NCI-H1417 treated with DMSO at 0.1 percent for 48 hours (cell line): ENCODE measurements around the gene PDGFB.

ENCODE experiments used
- DNase-seq: peaks from one replicate; lab custom pipeline; 2025; lab: John Stamatoyannopoulos, UW

The PDGFB gene

DNA sequence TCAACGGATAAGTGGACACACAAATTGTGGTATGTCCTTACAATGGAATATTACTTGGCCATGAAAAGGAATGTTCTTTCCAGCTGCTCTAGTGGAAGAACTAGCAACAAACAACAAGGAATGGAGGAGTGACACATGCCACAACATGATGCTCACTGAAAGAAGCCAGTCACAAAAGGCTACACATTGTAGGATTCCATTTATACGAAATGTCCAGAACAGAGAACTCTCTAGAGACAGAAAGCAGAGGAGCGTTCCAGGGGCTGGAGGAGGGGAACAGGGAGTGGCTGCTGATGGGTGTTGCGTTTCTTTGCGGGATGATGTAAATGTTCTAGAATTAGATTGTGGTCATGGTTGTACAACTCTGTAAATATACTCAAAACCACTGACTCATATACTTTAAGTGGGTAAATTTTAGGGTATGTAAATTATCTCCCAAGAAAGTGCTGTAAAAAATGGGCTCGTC lies 32.4 kb upstream of the PDGFB start:
- DNase-seq: no peak

DNA sequence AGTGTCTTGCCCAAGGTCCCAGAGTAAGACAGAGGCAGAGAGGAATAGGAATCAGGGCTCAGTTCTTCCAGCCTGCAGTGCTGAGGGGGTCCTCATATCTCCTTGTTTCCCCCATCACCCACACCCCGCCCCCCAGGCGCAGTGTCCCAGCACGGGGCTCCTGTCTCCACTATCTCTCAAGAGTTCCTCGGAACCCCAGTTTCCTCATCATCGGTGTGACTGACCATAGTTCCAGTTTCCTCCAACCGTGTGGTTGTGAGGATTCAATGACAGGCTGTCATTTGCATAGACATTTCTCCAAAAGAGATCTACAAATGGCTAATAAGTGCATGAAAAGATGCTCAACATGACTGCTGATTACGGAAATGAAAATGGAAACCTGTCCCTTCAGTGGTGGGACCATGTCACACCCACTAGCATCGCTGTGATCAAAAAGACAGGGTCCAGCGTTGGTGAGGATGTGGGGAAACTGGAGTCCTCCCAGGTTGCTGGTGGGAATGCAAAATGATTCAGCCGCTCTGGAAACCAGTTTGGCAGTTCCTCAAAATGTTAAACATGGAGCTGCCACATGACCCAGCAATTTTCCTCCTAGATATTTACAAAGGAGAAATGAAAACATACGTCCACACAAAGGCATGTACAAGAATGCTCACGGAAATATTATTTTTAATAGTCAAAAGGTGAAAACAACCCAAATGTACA lies 31.8 kb upstream of the PDGFB start:
- DNase-seq: no peak

DNA sequence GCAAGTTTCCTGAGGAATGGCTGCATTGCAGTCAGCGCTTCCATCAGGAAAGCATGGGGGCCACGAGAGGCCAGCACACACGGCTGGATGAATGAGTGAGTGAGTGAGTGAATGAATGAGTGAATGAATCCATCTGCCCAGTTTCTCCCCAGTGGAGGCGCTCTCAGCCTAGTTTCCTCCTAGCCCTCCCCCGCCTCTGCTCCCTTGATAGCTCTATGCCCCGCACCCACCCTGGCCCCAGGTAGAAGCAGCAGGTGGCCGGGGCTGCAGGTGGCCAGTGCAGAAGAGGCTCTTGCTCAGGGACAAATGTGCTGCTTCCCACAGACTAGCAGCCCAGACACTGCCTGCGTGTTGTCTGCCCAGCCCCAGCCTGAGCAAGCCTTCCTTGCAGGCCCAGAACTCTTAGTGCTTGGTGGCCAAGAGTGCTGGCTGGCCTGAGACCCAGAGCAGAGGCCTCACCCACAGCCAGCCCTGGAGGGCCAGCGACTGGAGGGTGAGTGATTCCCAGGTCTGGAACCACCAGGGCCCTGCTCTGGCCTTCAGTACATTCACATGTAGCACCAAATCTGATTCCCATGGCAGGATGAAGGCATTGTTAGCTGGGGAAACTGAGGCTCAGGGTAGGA lies 31.1 kb upstream of the PDGFB start:
- no peak for DNase-seq

DNA sequence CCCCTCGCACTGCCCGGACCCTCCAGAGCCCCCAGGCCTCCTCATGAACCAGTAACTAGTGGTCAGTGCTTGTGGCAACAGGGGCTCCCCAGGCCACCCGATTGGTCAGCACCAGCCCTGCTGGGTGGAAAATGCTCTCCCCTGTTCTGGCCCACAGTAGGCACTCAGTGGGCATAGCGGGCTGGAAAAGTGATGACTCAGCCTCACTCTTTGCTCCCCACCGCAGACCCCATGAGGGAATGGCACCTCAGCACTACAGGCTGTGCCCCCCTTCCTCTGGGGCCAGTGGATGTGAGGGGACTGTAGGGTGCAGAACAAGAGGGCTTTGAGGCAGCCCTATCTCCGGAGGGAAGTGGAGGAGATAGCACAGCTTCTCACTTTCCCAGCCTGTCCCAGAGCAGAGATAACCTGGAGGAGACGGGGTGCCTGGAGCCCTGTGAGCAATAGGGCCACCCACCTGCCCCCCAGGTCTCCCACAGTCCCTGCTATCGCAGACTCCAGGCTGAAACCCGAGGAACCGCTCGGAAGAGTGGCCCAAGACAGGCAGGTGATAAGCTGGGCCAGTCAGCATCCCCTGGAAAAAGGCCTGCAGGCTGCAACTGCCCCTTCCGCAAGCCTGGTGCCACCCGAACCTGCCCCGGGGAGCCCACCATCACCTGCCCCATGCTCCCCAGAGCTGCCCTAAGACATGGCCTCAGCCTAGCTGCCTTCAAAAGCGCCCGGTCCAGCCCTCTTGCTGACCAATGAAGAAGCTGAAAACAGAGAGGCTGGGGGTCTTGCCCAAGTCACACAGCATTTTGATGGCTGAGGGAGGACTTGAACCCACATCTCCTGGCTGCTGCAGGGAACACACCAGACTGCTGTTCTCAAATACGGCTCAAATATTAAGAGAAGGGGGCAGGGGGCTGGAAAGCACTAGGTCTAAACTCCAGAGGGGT lies 29.4 kb upstream of the PDGFB start:
- no peak for DNase-seq

DNA sequence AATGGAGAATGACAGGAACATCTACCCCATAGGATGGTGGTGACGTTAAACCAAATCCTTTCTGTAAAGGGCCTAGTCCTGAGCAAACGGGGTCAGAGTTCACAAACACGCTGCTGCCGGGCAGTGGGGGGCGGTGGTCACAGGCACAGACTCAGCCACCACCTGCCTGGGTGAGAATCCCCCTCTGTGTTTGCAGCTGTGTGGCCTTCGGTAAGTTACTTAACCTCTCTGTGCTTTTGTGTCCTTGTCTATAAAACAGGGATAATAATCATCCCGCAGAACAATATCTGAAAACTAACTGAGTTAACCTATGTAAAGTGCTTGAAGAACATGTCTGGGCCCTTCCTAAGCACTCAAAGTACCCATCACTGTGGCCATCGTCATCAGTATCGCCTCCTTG lies 26.0 kb upstream of the PDGFB start:
- no peak for DNase-seq

DNA sequence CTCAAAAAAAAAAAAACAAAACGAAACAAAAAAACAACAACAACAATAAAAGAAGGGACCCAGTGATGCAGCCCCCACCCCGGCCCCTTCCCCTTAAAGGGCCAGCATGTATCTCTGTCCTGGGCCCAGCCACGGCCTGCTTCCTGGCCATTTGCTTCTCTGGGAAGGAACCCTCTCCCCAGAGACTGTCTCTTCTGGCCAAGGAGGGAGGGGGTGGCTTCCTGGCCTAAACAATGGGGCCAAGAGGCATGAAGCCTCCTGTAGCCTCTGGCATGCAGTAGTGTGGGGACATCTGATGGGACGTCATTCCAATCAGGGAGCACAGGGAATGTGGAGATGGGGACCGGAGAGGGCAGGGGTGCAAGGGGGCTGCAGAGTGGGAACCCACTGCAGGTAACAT lies 25.5 kb upstream of the PDGFB start:
- no peak for DNase-seq

DNA sequence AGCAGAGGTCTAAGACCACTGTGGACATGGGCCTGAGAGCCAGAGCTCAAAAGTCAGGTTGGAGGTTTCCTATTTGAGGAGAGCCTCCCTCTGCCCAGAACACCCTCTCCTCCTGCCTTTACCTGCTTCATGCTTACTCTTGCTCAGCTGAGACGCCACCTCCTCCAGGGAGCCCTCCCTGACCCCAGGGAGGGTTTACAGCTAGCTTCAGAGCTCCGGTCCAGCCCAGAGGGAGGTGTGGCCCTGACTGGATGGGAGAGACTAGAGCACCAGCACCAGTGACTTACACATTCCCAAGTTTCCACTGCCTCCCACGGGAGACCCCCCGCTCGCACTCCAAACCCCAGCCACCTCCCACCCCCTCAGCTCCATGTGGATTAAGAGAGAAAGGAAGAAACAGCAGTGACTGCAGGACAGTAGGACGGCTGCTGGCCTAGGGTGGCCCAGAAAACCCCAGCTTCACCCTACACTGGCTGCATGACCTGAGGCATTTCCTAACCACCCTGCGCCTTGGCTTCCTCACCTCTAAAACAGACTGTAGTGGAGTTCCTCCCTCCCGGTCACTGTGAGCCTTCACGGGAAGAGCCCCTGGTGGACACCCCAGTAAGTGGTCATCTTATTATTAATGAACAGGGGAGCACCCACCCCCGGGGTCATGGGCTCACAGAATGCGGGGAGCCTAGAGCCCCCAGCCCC lies 24.5 kb upstream of the PDGFB start:
- no peak for DNase-seq

DNA sequence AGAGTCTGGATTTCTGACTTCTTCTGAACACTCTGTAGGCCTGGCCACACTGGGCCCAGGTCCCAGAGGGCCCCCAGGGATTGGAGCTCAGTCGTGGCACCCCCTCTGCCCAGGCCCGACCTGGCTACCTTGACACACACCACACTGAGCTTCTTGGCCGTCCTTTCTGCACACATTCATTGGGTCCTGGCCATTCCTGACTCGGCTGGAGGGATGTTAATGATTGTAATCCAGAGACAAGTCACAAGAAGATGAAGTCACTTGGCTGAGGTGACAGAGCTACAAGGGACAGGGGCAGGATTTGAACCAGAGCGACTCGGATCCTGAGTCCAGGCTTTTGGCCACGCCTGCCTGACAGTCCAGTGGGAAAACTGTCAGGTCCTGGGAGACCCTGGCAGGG lies 23.9 kb upstream of the PDGFB start:
- DNase-seq: no peak

DNA sequence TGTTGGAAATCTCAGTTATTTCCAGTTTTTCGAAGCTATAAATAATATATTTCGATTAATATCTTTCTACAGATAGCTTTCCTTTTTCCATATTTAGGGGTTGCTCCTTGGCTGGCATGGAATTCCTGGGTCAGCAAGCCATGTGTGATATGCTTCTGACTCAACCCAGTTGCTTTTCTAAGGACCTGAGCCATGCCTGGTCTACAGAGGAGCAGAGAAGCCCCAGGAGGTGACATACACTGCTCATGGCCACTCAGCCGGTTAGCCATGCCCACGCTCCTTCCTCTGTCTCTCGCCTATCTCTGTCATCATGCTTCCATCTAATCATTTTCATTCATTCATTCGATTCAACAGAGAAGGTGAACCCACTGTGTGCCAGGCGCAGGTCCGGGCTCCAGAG lies 23.2 kb upstream of the PDGFB start:
- DNase-seq: no peak

DNA sequence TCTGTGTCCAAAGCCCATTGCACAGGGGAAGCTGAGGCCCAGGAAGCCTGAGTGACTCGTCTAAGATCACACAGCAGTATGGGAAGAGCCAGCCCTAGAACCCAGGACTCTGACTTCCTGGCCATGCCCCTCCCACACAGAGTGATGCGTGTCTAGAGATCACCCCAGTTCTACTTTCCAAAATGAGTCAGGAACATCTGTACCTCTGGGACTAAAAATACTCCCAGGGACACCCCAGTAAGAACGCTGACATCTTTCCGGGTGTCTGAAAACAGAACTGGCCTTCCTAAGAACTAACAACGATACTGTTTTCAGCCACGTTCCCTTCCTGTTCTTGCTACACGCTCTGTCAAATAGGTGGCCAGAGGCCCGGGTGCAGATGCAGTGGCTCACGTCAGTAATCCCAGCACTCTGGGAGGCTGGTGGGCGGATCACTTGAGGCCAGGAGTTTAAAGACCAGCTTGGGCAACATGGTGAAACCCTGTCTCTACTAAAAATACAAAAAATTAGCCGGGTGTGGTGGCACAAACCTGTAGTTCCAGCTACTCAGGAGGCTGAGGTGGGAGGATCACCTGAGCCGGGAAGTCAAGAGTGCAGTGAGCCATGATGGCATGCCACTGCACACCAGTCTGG lies 21.7 kb upstream of the PDGFB start:
- no peak for DNase-seq

DNA sequence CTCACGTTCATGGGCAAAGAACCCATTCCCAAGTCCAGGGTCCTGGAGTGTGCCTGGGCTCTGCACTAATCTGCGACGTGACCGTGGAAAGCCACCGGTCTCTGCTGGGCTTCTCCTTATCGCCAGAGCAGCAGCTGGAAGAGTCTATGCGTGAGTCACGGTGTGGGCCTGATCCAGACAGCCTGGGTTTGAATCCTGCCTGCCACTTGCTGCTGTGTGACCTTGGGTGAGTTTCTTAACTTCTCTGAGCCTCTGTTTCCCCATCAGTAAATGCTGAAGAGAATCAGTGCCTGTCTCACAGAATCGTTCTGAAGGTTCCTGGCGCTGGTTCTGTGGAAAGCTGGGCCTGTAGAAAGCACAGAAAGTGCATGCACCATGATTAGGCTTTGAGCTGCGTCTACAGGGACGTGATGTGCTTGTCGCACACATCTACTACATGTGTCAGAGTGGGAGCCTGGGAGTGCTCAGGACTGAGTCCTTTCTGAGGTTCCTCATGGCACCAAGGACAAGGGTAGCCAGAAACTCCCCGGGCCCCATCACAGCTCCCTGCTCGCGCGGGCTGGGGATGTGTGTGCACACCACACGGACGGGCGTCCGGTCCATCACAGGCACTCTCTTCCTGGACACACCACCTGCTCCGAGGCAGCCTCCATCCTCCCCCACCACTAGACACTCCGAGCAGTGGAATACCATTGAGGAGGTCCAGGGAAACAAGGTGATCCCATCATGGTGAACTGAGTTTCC lies 20.5 kb upstream of the PDGFB start:
- DNase-seq: no peak

DNA sequence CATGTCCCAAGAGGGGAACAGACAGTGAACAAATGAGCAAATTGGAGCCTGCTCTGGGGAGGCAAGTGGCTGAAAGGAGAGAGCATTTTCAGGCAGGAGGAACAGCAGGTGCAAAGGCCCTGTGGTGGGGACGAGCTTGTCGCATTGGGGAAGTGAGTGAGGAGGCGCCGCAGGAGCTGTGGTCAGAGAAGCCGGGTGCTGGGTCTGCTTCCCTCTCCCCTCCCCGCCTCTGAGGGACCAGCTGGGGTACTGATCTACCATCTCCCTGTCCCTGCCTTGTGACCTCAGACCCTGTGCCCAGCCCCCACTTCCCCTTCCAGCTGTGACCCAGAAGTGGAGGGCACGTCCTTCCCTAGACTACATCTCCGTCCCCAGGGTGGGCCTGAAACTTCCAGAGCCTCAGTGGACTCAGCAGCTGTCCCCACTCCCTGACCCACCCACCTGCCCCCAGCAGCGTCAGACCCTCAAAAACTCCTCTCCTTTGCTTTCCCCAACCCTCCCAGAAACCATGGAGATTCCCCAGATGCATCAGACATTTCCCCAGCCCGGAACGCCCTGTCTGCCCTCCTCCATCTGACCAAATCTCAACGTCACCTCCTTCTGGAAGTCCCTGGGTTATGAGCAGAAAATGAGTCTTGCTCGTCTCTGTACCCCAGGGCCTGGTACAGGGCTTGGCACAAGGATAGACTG lies 19.7 kb upstream of the PDGFB start:
- no peak for DNase-seq

DNA sequence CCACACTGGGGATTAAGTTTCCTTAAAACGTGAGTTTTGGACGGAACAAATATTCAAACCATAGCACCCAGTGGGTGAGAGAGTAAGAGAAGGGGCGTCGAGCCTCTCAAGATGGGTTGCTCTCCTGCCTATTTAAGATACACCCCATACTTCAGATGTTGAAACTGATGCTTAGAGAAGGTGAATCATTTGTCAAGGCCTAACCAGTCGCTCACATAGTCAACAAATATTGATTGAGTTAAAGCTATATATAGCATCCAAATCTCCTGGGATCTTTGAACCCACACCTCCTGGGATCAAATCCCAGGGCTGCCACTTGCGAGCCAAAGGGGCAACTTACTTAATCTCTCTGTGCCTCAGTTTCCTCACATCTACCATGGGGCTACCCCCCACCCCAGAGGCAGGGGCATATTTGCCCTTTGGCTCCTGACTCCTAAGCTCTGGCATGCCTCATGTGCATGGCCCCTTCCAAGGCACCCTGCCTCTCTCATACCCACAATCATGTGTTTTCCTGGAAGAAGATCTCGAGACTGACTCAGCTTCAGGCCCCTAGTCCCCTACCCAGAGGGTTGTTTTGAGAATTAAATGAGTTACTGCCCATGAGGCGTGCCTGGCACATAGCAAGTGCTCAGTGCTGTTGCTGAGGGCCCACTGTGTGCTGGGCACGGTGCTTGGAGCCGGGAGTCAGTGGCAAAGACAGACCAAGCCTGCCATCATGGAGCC lies 19.0 kb upstream of the PDGFB start:
- no peak for DNase-seq

DNA sequence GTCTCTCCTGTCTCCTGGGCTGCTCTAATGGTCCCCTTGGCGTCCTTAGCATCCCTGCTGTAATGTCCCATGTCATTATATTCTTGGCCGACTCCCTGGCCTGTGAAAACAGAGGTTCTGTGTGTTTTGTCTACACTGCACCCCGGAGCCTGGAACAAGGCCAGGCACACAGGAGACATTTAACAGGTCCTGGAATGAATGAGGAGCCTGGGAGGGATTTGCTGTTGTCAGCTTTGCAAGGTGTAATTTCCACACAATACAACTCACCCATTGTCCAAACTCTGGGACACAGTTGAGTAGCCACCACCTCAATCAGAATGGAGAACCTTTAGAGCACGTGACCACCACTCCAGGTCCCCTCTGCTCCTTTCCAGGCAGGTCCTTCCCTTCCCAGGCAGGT lies 14.9 kb upstream of the PDGFB start:
- DNase-seq: no peak

DNA sequence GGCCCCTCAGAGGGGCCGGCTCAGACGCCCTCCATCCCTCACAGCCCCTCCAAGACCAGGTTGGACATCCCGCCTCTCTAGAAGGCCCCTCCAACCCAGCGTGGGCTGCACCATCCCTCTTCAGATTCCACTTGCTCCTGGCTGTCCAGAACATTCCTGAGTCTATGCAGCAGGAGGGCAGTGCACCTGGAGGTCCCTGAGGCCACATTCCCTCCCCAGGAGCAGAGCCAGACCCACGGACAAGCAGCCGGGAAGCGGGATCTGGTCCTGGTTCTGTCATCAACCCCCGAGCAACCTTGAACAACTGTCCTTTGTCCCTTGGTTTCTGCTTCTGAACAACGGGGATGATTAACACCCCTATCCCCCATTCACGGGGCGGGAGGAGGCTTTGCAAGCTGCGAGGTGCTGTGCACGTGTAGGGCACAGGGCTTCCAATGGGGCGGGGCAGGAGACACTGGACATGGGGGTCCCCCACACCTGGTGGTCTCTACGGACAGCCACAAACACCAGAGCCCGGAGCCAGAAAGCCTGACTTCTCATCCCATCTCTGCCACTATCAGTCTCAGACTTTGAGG lies 13.2 kb upstream of the PDGFB start:
- DNase-seq: no peak

DNA sequence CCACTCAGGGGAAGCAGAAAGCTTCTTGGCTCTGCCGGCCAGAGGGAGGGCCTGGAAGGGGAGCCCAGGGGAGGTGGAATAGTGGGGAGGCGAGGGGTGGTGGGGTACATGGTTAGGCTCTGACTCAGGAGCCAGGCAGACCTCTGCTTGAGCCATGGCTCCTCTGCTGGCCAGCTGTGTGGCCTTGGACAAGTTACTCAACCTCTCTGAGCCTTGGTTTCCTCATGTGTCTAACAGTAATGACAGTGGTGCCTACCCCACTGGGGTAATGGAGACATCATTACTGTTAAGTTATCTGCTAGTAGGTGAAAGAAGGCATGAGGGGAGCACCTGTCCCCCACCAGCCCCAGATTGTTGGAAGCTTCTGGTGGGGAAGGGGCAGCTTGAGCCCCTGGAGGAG lies 12.2 kb upstream of the PDGFB start:
- no peak for DNase-seq

DNA sequence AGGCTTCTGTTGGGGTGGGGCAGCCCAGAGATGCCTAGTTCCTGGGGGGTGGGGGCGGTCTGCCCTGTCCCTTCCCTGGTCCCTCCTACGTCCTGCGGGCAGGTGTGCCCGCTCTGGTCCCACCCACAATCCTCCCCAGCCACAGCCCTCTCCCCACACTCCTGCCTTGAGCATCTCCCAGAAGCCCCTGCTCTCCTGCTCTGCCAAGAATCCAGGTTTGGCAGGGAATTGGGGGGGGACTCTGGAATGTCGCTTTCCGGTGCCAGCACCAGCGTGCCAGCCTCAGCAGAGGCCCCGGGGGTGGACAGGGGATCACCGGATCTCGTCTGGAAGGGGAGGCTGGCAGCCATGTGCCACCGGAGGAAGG lies 11.4 kb upstream of the PDGFB start:
- DNase-seq: no peak

DNA sequence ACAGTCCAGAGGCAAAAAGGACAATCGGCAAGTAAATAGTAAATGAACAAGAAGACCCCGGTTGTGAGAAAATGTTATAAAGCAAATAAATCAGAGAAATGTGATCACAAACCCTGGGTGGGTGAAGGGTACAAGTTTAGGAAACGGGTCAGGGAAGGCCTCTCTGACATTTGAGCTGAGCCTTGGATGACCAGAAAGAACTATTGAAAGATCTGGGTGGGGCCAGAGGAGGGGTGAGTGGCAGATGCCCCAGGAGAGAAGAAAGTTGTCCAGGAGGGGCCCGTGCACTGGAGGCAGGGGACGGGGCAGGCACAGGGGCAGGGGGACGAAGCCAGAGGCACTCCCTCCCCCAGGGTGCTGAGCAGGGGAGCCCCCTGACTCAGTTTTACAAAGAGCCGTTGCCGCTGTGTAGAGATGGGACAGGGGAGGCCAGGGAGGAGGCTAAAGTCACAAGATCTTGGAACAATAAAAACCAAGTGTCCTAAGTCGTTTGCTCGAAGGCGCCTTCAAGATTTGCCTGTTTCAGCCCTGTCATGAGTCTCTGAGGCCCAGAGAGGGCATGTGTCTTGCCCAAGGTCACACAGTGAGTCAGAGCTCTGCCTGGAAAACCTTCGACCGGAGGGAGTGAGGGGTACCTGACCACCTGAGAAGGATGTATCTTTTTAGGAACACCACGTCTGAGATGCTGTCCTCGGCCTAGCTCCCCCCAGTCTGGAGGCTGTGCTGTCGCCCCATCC lies 10.8 kb upstream of the PDGFB start:
- no peak for DNase-seq

DNA sequence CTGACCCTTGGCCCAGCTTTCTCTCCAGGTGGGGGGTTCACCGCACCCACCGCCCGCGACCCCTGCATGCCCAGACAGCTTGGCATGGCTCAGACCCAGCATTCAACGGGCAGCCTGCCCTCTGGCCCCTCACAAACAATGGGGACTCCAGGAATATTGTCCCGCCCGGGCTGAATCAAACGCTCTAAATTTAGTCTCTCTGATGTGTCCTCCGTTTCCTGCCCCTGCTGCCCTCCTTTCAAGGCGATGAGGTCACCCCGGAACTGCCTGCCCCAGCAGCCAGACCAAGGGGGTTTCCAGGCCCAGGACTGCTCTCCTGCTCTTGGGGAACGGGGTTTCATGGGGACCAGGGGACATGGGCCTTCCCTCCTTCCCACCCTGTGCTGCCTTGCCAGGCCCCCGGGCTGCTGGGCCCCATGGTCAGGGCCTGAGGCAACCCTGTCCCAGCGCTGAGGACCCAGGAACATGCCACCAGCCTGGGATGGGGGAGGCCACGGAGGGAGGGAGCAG lies 10.1 kb upstream of the PDGFB start:
- no peak for DNase-seq
